HG03064 (cell line): ENCODE data around the gene OBP2B.
"Not testable (repeated sequence)": the region's sequence is repeated elsewhere in the genome, so short reads cannot be mapped to it uniquely, and the experiment has no call there.

Experiments used
- ATAC-seq: cut with Tn5 transposase; IDR thresholded peaks from one replicate; pipeline ENCODE4 v1.9.1; 2021; ENCODE audit warnings: low read depth; ENCODE audit not compliant: unreplicated experiment

OBP2B gene

GRCh38 chr9:133223159-133223756, 14.2 kb upstream of the OBP2B start:
- not testable (repeated sequence) for ATAC-seq

GRCh38 chr9:133221994-133222393, 12.9 kb upstream of the OBP2B start:
- not testable (repeated sequence) for ATAC-seq

- no peak for ATAC-seq
Observed at GRCh38 chr9:133221177-133221809, 12.2 kb upstream of the OBP2B start.

GRCh38 chr9:133218049-133218975, 9.3 kb upstream of the OBP2B start:
- not testable (repeated sequence) for ATAC-seq

- not testable (repeated sequence) for ATAC-seq
Observed at GRCh38 chr9:133217333-133217988, 8.4 kb upstream of the OBP2B start.

GRCh38 chr9:133214276-133214675, 5.2 kb upstream of the OBP2B start:
- not testable (repeated sequence) for ATAC-seq

GRCh38 chr9:133210609-133211008, 1.6 kb upstream of the OBP2B start:
- no peak for ATAC-seq

- ATAC-seq: no peak
Observed at GRCh38 chr9:133210202-133210532, 1.1 kb upstream of the OBP2B start.

- not testable (repeated sequence) for ATAC-seq
Observed at GRCh38 chr9:133209327-133210201, 514 bp upstream of the OBP2B start.

GRCh38 chr9:133208171-133208879, 725 bp downstream of the OBP2B start:
- ATAC-seq: not testable (repeated sequence)

- ATAC-seq: no peak
Observed at GRCh38 chr9:133207540-133208170, 1.4 kb downstream of the OBP2B start.

GRCh38 chr9:133207021-133207531, 2.0 kb downstream of the OBP2B start:
- ATAC-seq: no peak

- no peak for ATAC-seq
Observed at GRCh38 chr9:133205996-133206931, 2.8 kb downstream of the OBP2B start.

GRCh38 chr9:133205481-133205887, 3.6 kb downstream of the OBP2B start:
- ATAC-seq: not testable (repeated sequence)

- ATAC-seq: no peak
Observed at GRCh38 chr9:133204993-133205336, 4.1 kb downstream of the OBP2B start.

- no peak for ATAC-seq
Observed at GRCh38 chr9:133204335-133204992, 4.6 kb downstream of the OBP2B start.

- ATAC-seq: no peak
Observed at GRCh38 chr9:133203506-133204075, 5.5 kb downstream of the OBP2B start.
